GM23248 (cell line): Measurements from ENCODE around the gene PTPRT. TPM values are rescaled to one million over a fixed set of nuclear protein-coding genes. Genes with fewer than 3 reads are reported as not detected.

Experiments
- DNase-seq: peaks from one replicate; pipeline ENCODE4 v3.0.0-alpha.2; 2015
- H2AFZ ChIP-seq: fragments of 200-600 bp; sonication (generic); 2 replicates; pipeline ENCODE4 v1.6.1; 2016; ENCODE audit warnings: antibody characterized with exemption
- H3F3A ChIP-seq: fragments of 200-600 bp; sonication (generic); 2 replicates; pipeline ENCODE4 v1.6.1; 2016; ENCODE audit warnings: mild to moderate bottlenecking, antibody characterized with exemption, mixed run types; ENCODE audit not compliant: insufficient read depth
- H3K27ac ChIP-seq: fragments of 200-600 bp; sonication (generic); 2 replicates; pipeline ENCODE4 v1.5.1; 2016; ENCODE audit warnings: mild to moderate bottlenecking
- H3K27me3 ChIP-seq: fragments of 200-600 bp; sonication (generic); replicated peaks from 2 replicates; pipeline ENCODE4 v1.6.1; 2016; ENCODE audit warnings: mild to moderate bottlenecking; ENCODE audit not compliant: insufficient read depth
- H3K36me3 ChIP-seq: fragments of 200-600 bp; sonication (generic); 2 replicates; pipeline ENCODE4 v1.6.1; 2016; ENCODE audit warnings: low read depth, mild to moderate bottlenecking
- H3K4me1 ChIP-seq: fragments of 200-600 bp; sonication (generic); 2 replicates; pipeline ENCODE4 v1.6.1; 2016; ENCODE audit warnings: mild to moderate bottlenecking; ENCODE audit not compliant: insufficient read depth
- H3K4me2 ChIP-seq: fragments of 200-600 bp; sonication (generic); one replicate; pipeline ENCODE4 v1.6.1; 2016; ENCODE audit warnings: mild to moderate bottlenecking; ENCODE audit not compliant: unreplicated experiment
- H3K4me3 ChIP-seq: fragments of 200-600 bp; sonication (generic); 2 replicates; pipeline ENCODE4 v1.5.1; 2016; ENCODE audit warnings: mild to moderate bottlenecking
- H3K79me2 ChIP-seq: fragments of 200-600 bp; sonication (generic); 2 replicates; pipeline ENCODE4 v1.6.1; 2016; ENCODE audit warnings: mild to moderate bottlenecking; ENCODE audit not compliant: insufficient read depth
- H3K9ac ChIP-seq: fragments of 200-600 bp; sonication (generic); 2 replicates; pipeline ENCODE4 v1.6.1; 2016; ENCODE audit warnings: mild to moderate bottlenecking
- H3K9me2 ChIP-seq: fragments of 200-600 bp; sonication (generic); 2 replicates; pipeline ENCODE4 v1.6.1; 2016; ENCODE audit warnings: mixed run types, mild to moderate bottlenecking, moderate library complexity; ENCODE audit not compliant: insufficient read depth
- H3K9me3 ChIP-seq: fragments of 200-600 bp; sonication (generic); one replicate; pipeline ENCODE4 v1.6.1; 2017; ENCODE audit warnings: low read depth
- H4K20me1 ChIP-seq: fragments of 200-600 bp; sonication (generic); 2 replicates; pipeline ENCODE4 v1.6.0; 2016; ENCODE audit not compliant: insufficient read depth
- EZH2 ChIP-seq: fragments of 200-600 bp; sonication (generic); IDR thresholded peaks from 2 replicates; pipeline ENCODE4 v1.6.1; 2018; ENCODE audit warnings: antibody characterized with exemption, mild to moderate bottlenecking; ENCODE audit not compliant: insufficient read depth, poor library complexity, severe bottlenecking
- EZH2phosphoT487 ChIP-seq: fragments of 200-600 bp; sonication (generic); IDR thresholded peaks from 2 replicates; pipeline ENCODE4 v1.6.1; 2018; ENCODE audit warnings: antibody characterized with exemption, moderate library complexity, mild to moderate bottlenecking, low read depth; ENCODE audit not compliant: insufficient read depth
- WGBS, 2 experiments: methylation state at CpG; one replicate each; pipeline ENCODE4 v1.1.6; 2015 to 2017; ENCODE audit warnings: low lambda C conversion rate in 2 of 2, low coverage in 1 of 2; ENCODE audit errors: missing lambda C conversion rate in 2 of 2; 5-methylcytosine and 5-hydroxymethylcytosine counted together
- in situ Hi-C: fragments of 300-500 bp; cut with MboI; formaldehyde crosslinking; loops from 2 replicates; pipeline ENCODE4 v1.15.0; 2020
- polyA plus RNA-seq: library from polyadenylated mRNA; unstranded; fragments of >200 nt; fragmentation: Nextera tagmentation; extraction: Ambion mirVana; gene quantifications from 2 replicates; pipeline ENCODE4 v1.2.1, GENCODE V29; 2016
- total RNA-seq: library from RNA; depleted of rRNA; stranded (reverse); fragments of >200 nt; shearing (Covaris generic); gene quantifications from 2 replicates; pipeline ENCODE4 v1.2.3, GENCODE V29; 2014

The PTPRT gene
- total and polyA plus RNA-seq, 2 experiments from 2014 or later, result not detected

DNA sequence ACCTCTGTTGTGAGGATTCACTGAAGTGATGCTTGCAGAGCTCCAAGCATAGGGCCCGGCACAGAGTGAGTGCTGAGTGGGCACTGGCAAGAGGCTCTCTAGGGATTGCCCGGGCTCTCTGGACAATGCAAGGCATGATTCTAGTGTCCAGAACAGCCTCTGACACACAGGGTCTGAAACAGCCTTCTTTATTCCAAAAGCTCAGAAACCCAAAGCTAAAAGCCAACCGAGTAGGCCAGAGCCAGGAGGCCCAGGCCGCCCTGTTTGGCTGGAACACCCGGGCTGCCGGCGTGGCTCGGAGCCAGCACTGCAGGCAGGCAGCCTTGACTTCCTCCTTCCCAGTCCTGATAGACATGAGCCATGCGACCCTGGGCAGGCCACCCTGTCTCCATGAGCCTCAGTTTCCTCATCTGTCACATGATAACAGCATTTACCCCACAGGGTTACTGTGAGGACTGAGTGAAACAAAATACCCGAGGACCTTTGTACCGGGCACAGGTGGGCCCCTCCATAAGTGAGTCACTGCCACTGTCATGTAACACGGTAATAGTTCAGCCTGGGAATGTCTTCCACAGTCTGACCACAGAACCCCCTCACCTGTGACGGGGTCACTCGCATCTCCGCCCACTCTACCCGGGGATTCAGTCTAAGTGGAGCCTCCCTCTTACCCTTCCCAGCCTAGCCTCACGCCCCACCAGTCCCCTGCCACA lies 51.5 kb downstream of the PTPRT start:
- no peak for DNase-seq
- no peaks in the 10 kb centered on the region for H3K27me3 ChIP-seq
- H3K9me3 ChIP-seq, result no peaks in the 10 kb centered on the region
- no peaks in the 10 kb centered on the region for H4K20me1 ChIP-seq
- H3K4me1 ChIP-seq, result no peaks in the 10 kb centered on the region
- H3K36me3 ChIP-seq, result no peaks in the 10 kb centered on the region
- no peak overlapping the region for H3K4me2 ChIP-seq
- H3K27ac ChIP-seq, result no peak overlapping the region
- no peak overlapping the region for H3K4me3 ChIP-seq
- WGBS, 2 experiments, result 34% methylated on average over 17 of the region's 17 CpGs
- no peaks in the 10 kb centered on the region for H3K9me2 ChIP-seq
- TF ChIP-seq EZH2, result no peak
- no peak for TF ChIP-seq EZH2phosphoT487
- no peak overlapping the region for H3K9ac ChIP-seq
- H3K79me2 ChIP-seq, result no peaks in the 10 kb centered on the region
- no peak overlapping the region for H2AFZ ChIP-seq
- in situ Hi-C loops, result no loop called here
- H3F3A ChIP-seq, result no peaks in the 10 kb centered on the region

DNA sequence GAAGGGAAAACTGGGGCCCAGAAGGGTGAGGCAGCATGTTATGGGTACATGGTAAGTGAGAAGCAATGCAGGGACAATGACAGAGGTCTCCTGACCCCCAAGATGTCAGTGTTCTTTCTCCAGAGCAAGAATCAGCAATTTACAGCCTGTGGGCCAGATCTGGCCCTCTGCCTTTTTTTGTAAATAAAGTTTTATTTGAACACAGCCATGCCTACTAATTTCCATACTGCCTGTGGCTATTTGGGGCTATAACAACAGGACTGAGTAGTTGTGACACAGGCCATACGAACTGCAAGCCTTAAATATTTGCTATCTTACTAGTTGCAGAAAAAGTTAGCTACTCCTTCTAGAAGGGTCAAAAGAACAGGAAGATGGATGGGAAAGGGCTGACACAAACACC lies 52.5 kb downstream of the PTPRT start:
- H3K4me1 ChIP-seq, result no peaks in the 10 kb centered on the region
- H3K4me2 ChIP-seq, result no peak overlapping the region
- no peaks in the 10 kb centered on the region for H3K36me3 ChIP-seq
- no peak for DNase-seq
- no peaks in the 10 kb centered on the region for H4K20me1 ChIP-seq
- no peaks in the 10 kb centered on the region for H3K79me2 ChIP-seq
- H3K9ac ChIP-seq, result no peak overlapping the region
- H3K4me3 ChIP-seq, result no peak overlapping the region
- H3F3A ChIP-seq, result no peaks in the 10 kb centered on the region
- no peaks in the 10 kb centered on the region for H3K9me3 ChIP-seq
- no peak overlapping the region for H3K27ac ChIP-seq
- no peaks in the 10 kb centered on the region for H3K27me3 ChIP-seq
- in situ Hi-C loops, result no loop called here
- no peak for TF ChIP-seq EZH2
- no peak for TF ChIP-seq EZH2phosphoT487
- no peak overlapping the region for H2AFZ ChIP-seq
- no peaks in the 10 kb centered on the region for H3K9me2 ChIP-seq
- WGBS, 2 experiments, result 51 to 60% methylated on average over 1 of the region's 1 CpG

GRCh38 chr20:43124241-43124640 lies 65.5 kb downstream of the PTPRT start:
- H3K4me2 ChIP-seq, result no peak overlapping the region
- DNase-seq, result no peak
- no peak overlapping the region for H3K27ac ChIP-seq
- no peaks in the 10 kb centered on the region for H3K9me2 ChIP-seq
- H3K4me1 ChIP-seq, result no peaks in the 10 kb centered on the region
- TF ChIP-seq EZH2, result no peak
- TF ChIP-seq EZH2phosphoT487, result no peak
- no peaks in the 10 kb centered on the region for H3K79me2 ChIP-seq
- no peaks in the 10 kb centered on the region for H3K9me3 ChIP-seq
- H3K9ac ChIP-seq, result no peak overlapping the region
- no peak overlapping the region for H2AFZ ChIP-seq
- no peaks in the 10 kb centered on the region for H3F3A ChIP-seq
- no peak overlapping the region for H3K4me3 ChIP-seq
- no peaks in the 10 kb centered on the region for H3K27me3 ChIP-seq
- in situ Hi-C loops, result no loop called here
- no peaks in the 10 kb centered on the region for H3K36me3 ChIP-seq
- no peaks in the 10 kb centered on the region for H4K20me1 ChIP-seq
- 21 to 23% methylated on average over 5 of the region's 5 CpGs for WGBS, 2 experiments

DNA sequence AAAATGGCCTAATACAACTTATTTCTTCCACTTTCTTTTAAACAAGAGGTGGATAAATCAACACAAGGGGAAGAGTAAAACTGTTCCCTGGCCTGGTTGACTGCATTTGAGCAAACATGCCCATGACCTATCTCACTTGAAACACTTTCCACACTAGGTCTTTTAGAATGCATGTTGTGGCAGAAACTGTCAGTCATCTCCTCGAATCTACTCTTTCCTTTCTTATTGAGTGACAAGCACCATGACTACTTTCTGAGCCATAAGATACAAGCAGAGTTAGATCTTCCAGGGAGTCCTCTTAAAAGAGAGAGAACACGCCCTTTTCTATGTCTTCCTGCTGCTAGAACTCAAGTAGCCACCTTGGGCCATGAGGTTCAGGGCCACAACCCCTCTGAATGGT lies 66.5 kb downstream of the PTPRT start:
- Histone ChIP-seq H3K27ac (no peak overlapping the region), H3K36me3 (no peaks in the 10 kb centered on the region), H2AFZ (no peak overlapping the region), H3K9me3 (no peaks in the 10 kb centered on the region), H3K79me2 (no peaks in the 10 kb centered on the region), H3F3A (no peaks in the 10 kb centered on the region), H3K27me3 (no peaks in the 10 kb centered on the region), H3K4me3 (no peak overlapping the region), H4K20me1 (no peaks in the 10 kb centered on the region), H3K4me1 (no peaks in the 10 kb centered on the region), H3K9me2 (no peaks in the 10 kb centered on the region), H3K9ac (no peak overlapping the region), H3K4me2 (no peak overlapping the region)
- in situ Hi-C loops, result no loop called here
- 5 to 6% methylated on average over 2 of the region's 2 CpGs for WGBS, 2 experiments
- no peak for DNase-seq
- TF ChIP-seq EZH2 (no peak), EZH2phosphoT487 (no peak)
